HG03575 (cell line): ENCODE results near the gene ATP6V1A.
"Not testable (repeated sequence)": the region's sequence is repeated elsewhere in the genome, so short reads cannot be mapped to it uniquely, and the experiment has no call there.

Source experiments
- ATAC-seq: cut with Tn5 transposase; IDR thresholded peaks from one replicate; pipeline ENCODE4 v1.9.1; 2021; ENCODE audit not compliant: unreplicated experiment, insufficient number of reproducible peaks, low FRiP score; ENCODE audit errors: extremely low read depth

ATP6V1A gene

DNA sequence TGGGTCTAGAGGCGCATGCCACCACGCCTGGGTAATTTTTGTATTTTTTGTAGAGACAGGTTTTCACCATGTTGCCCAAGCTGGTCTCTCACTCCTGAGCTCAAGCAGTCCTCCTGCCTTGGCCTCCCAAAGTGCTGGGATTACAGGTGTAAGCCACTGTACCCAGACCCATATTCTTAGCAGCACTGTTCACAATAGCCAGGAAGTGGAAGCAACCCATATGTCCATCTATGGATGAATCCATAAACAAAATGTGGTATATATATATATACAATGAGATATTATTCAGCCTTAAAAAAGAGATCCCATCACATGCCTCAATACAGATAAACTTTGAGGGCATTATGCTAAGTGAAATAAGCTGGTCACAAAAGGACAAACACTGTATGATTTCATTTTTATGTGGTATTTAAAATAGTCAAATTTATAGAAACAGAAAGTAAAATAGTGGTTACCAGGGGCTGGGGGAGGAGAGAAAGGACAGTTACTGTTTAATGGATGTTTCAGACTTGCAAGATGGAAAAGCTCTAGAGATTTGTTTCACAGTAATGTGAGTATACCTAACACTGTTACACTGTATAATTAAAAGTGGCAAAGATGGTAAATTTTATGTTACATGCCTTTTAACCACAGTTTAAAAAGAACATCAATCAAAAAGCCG lies 56.1 kb downstream of the ATP6V1A start:
- ATAC-seq, result no peak

- ATAC-seq, result no peak
These were observed 57.8 kb downstream of the ATP6V1A start for GRCh38 chr3:113804661-113805060.

DNA sequence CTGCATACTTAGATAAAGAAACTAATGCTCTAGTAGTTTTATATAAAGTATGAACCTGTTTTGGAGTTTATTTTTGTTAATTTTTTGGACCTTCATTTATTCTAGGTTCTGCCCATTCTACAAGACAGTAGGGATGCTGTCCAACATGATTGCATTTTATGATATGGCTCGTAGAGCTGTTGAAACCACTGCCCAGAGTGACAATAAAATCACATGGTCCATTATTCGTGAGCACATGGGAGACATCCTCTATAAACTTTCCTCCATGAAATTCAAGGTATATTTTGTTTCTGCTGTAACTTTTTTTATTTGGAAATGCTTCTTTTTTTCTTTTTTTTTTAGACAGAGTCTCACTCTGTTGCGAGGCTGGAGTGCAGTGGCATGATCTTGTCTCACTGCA lies 58.4 kb downstream of the ATP6V1A start:
- ATAC-seq, result no peak

DNA sequence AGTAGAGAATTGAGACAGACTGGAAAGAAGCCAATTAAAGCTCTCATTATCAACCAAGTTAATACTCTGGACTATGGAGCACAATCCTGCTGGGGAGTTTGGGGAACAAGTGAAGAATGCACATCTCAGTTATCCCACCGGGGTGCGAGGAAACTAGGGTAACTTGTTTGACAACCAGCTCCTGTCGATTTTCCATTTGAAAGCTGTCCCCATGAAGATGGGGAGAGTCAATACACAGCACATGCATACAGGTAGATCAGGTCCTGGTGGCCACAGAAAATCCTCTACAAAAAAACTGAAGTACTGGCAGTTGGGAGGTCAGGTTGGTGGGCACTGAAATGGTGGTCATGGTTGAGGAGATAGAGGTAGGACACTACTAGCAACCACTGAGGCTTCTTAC lies 66.0 kb downstream of the ATP6V1A start:
- ATAC-seq, result no peak

- ATAC-seq, result no peak
These were observed 73.0 kb downstream of the ATP6V1A start for GRCh38 chr3:113819866-113820265.

DNA sequence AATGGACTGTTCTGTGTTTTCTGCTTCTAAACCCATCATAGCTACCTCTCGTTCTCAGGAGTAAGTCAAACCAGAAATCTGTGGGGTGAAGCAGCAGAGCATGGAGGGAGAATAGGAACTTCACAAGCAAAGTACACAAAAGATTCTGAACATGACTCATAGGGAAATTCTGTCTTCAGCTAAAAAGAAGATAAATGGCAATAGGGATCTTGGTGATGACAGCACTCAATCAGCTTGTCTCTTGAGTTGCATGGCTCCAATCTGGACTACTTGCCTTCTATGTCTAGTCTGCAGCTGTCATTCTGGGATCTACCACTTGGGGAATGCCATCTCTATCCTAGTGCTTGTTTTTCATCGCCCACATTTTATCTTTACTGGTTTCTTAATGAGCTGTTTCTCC lies 78.3 kb downstream of the ATP6V1A start:
- ATAC-seq, result peak; percentile 62

DNA sequence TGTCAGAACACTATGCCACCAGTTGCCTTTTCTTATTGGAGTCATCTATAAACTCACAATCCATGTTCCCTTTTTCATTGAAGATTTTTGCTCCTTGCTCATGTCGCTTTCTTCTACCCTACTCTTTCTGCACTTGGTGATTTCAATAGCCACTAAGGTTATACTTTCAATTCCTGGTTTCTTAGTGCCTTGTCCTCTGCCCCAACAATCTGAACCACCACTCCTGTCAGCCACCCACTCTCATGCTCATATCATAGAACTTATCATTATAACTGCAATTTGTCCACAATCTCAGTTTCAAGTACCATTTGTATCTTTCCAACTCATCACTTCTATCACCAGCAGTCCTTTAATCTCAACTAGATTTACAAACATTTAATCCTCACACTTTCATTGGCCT lies 81.8 kb downstream of the ATP6V1A start:
- no peak for ATAC-seq

DNA sequence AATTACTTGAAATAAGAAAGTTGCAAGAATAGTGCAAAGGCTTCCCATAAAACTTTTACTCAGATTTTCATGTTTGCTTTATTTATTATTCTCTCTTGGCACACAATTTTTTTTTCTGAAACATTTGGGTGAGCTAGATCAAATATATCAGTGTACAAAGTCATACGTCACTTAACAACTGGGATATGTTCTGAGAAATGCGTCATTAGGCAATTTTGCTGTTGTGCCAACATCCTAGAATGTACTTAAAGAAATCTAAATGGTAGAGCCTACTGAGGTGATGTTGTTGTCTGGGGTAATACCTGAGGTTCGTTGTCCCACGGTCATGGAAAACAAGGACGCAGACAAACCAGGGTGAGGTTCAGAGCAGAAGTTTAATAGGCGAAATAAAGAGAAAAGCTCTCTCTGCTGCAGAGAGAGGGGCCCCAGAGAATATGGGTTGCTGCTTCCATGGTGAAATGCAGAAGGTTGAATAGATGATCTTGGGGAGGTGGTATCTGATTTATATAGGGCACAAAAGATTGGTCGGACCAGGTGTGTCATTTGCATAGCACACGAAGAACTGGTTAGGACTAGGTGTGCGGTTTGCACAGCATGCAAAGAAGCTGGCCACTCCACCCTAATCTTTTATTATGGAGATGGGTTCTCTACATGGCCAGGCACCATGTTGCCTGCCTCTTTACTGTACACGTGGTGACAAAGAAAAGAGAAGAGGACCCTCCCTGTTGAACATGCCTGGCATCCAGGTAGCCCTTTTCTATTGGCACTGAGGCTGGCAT lies 82.9 kb downstream of the ATP6V1A start:
- no peak for ATAC-seq

DNA sequence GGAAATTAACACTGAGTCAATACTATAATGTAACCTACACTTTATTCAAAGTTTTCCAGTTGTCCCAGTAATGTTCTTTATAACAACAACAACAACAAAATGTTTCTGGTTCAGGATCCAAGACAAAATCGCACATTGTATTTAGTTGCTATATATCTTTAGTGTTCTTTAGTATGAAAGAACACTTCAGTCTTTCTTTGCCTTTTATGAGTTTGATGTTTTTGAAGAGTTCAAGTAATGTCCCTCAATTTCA lies 84.2 kb downstream of the ATP6V1A start:
- no peak for ATAC-seq

GRCh38 chr3:113832477-113833164 lies 85.8 kb downstream of the ATP6V1A start:
- ATAC-seq, result peak; percentile 37

GRCh38 chr3:113834983-113835382 lies 88.1 kb downstream of the ATP6V1A start:
- ATAC-seq, result no peak

- ATAC-seq, result peak; percentile 76
These were observed 91.9 kb downstream of the ATP6V1A start, which contains the start of gene GRAMD1C for GRCh38 chr3:113838631-113839209. Gene GRAMD1C (plus strand): TSS chr3:113838788. CDS start chr3:113838910, 122 bp downstream.

DNA sequence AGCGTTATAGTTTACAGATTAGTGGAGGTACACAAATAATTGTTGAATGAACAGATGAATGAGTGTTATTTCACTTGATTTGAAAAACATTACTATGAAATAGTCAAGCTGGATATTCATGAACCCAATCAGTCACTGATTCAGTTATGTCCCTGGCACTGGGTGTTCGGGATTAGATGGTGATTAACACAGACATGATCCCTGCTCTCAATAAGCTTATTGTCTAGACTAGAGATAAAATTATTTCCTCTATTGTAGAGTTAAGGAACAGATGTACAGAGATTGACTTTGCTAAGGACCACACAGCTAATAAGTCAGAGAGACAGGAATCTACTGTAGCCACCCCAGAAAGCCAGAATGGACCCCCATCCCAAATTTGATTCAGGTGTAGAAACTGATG lies 92.7 kb downstream of the ATP6V1A start:
- ATAC-seq, result no peak

DNA sequence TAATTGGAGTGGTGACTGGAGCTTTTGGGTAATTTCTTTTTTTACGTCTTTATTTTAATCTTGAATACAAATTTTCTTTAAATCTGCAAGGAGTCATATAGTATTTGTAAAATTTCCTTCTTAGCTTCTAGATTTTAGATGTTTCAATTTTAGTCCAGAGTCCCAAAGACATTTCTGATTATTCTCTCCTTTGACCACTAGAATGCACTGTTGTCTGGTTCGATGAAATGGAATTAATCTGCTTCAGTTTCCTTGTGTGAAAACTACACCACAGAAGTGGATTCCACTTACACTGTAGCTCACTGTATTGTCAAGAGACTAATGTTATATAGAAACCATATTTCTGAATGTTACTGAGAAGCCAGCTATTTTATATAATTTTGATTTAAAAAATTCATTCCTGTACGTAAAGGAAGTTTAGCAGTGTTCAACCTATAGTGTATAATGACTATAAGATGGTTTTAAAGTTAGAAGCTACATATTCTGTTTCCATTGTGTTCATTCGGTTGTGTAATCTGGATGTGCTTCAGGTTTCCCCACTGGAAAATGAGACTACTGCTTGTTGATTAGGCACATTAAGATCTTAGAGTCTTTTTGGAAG lies 97.9 kb downstream of the ATP6V1A start:
- no peak for ATAC-seq

GRCh38 chr3:113847247-113847646 lies 100.4 kb downstream of the ATP6V1A start:
- no peak for ATAC-seq

DNA sequence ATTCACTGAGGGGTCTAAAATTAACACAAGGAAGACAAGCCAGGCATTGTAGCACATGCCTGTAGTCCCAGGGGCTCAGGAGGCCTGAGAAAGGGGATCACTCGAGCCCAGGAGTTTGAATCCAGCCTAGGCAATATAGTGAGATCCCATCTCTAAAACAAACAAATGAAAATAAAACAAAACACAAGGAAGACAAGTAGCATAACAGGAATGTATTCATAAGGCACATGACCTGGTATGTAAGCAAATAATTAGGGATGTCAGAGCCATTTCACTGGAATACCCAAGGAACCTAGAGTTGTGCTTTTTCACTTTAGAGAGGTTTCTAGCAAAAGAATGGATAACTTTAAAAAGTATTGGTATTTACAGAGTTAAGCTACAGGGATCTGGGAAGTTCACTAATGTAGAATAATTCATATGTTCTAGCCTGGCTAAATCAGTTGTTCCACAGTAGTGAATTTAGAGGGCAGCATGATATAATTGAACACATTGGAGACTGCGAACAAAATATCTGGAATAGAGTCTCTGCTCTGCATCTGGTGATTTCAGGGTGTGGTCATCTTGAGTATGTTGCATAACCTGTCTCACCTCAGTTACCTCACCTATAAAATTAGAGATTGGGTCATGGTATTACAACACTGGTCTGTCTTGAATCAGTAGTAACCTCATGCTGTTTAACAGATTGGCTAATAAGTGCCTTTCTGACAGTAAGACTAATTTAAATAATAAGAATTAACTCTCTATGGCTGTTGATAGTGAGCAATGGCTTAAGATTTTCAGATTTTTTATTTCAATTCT lies 101.0 kb downstream of the ATP6V1A start:
- ATAC-seq, result no peak

GRCh38 chr3:113849071-113849470 lies 102.2 kb downstream of the ATP6V1A start:
- not testable (repeated sequence) for ATAC-seq

GRCh38 chr3:113849841-113850240 lies 103.0 kb downstream of the ATP6V1A start:
- ATAC-seq, result not testable (repeated sequence)

DNA sequence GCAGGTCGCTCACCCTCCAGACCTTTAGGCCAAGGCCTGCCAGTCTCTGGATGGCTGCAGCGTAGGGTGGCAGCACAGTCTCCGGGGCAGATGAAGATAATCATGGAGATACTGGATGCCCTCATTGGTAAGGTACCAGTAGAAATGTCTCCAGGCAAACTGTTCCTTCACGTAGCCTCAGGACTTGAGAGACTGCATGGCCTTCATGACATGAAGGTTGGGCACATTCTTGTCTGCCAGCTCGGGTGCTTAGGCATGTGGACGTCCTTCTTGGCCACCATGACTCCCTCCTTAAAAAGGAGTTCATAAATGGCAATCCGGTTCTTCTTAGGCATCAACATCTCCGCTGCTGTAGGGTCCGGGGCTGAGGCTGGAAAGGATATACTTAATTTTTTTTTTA lies 103.6 kb downstream of the ATP6V1A start:
- ATAC-seq, result not testable (repeated sequence)
